Esophagus muscularis mucosa (tissue), 4 donors: ENCODE results near the gene PDCD1. TPM values are rescaled to one million over a fixed set of nuclear protein-coding genes. Genes with fewer than 3 reads are reported as not detected.
A peak's percentile ranks its signal among the peaks of the same experiment; 100 is the strongest.
"Not testable (repeated sequence)": the region's sequence is repeated elsewhere in the genome, so short reads cannot be mapped to it uniquely, and the experiment has no call there.

Experiments
- DNase-seq: peaks from one replicate; pipeline ENCODE4 v3.0.0-alpha.2; 2017; ENCODE audit errors: extremely low spot score
- H3K27ac ChIP-seq, 4 donors: fragments of 200-600 bp; sonication (generic); replicated peaks in 1 of 4; 1 replicate in 3 of 4; 2 replicates in 1 of 4; pipeline ENCODE4 v1.5.1; 2016 to 2019; ENCODE audit warnings: mild to moderate bottlenecking in 1 of 4
- H3K27me3 ChIP-seq, 4 donors: fragments of 200-600 bp; sonication (generic); one replicate each; pipeline versions ENCODE4 v1.5.1 to v1.6.0; 2016 to 2019
- H3K36me3 ChIP-seq, 4 donors: fragments of 200-600 bp; sonication (generic); one replicate each; pipeline ENCODE4 v1.5.1; 2016 to 2019
- H3K4me1 ChIP-seq, 4 donors: fragments of 200-600 bp; sonication (generic); one replicate each; pipeline ENCODE4 v1.5.1; 2016 to 2019
- H3K4me3 ChIP-seq, 4 donors: fragments of 200-600 bp; sonication (generic); 1 replicate in 2 of 4; 2 replicates in 2 of 4; pipeline ENCODE4 v1.5.1; 2016 to 2019; ENCODE audit warnings: mild to moderate bottlenecking in 4 of 4, moderate library complexity in 1 of 4
- H3K9me3 ChIP-seq, 4 donors: fragments of 200-600 bp; sonication (generic); 1 replicate in 3 of 4; 2 replicates in 1 of 4; pipeline ENCODE4 v1.5.1; 2016 to 2019
- EP300 ChIP-seq: sonication (generic); formaldehyde crosslinking; IDR thresholded peaks from one replicate; pipeline ENCODE4 v1.6.1; 2017; ENCODE audit warnings: antibody characterized with exemption
- POLR2A ChIP-seq: fragments of 450-650 bp; IDR thresholded peaks from one replicate; pipeline ENCODE4 v1.6.1; 2017; ENCODE audit warnings: antibody characterized with exemption, moderate library complexity, mild to moderate bottlenecking, low read depth
- POLR2AphosphoS5 ChIP-seq, 2 donors: sonication (generic); formaldehyde crosslinking; IDR thresholded peaks; one replicate each; pipeline ENCODE4 v1.6.1; 2017; ENCODE audit warnings: antibody characterized with exemption in 2 of 2
- WGBS: methylation state at CpG from one replicate; pipeline ENCODE4 v1.1.5; 2018; 5-methylcytosine and 5-hydroxymethylcytosine counted together
- intact Hi-C: fragments of 100-400 bp; cut with DNase I; formaldehyde crosslinking; loops from one replicate; pipeline ENCODE4 v1.15.1; 2023
- total RNA-seq, 4 donors: library from RNA; depleted of rRNA; stranded (reverse); fragments of >200 nt; gene quantifications; one replicate each; pipeline versions ENCODE4 v1.1.0 to v1.2.1, GENCODE V29; 2016
- TF ChIP-seq, protein P1 (sequence below), 3 experiments: fragments of 200-600 bp in 2 of 3; fragments of 450-650 bp in 1 of 3; sonication (generic) in 2 of 3; IDR thresholded peaks; one replicate each; pipeline ENCODE4 v1.5.1; 2017 to 2019; ENCODE audit warnings: antibody characterized with exemption in 3 of 3, mild to moderate bottlenecking in 2 of 3, moderate library complexity in 1 of 3

PDCD1 gene
- total RNA-seq, 4 donors from 2014 or later, result 0.11 to 2.5 (median 1.2) TPM

DNA sequence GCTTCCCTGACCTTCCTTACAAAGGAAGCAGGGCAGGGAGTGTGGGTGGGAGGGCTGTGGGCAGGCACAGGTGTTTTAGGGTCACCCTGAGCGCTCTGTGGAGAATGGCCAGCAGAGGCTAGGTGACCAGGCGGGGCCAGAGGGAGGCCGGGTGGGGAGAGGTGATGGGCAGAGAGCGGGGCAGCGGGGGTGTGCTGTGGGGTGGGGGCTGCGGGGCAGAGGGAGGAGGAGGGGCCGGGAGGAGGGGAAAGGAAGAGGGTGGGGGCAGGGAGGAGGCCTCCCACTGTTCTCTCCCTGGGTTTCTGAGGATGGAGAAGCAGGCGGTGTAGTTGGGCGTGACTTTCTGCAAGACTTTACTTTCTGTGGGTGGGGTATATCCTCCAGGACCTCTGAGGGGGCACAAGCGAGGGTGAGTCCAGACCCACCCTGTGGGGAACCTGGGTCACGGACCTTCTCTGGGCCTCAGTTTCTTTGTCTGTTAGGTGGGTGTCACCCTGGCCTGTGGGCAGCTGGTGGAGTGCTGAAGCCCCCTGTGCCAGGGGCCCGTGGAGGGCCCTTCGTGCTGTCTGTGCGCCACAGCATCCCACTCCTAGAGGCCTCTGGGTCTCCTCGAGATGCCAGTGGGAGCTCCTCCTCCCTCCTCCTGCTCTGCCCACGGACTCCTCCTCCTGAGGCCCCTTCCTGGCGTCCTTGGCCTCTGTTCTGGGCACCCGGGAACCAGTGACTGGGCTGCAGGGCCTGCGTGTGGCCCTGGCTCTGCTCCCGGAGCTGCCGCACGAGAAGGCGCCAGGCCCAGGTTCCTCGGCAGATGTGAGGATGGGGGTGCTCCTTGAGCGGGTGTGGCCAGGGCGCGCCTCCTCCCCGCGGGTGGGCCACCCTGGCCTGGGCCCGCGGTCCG is 56.0 kb downstream of the PDCD1 start:
- Histone ChIP-seq H3K27me3 (peaks cover 0 to 44% (median 15%) of the 10 kb centered on the region in 4 donors), H3K4me3 (peak overlapping the region; percentile 46 to 62 (median 51)), H3K9me3 (no peaks in the 10 kb centered on the region), H3K4me1 (peaks cover 16 to 24% (median 19%) of the 10 kb centered on the region in 4 donors), H3K27ac (no peak overlapping the region), H3K36me3 (no peaks in the 10 kb centered on the region)
- DNase-seq, result no peak
- 62% methylated on average over 22 of the region's 32 CpGs for WGBS
- intact Hi-C loops, result no loop called here
- TF ChIP-seq EP300, result no peak
- no peak for TF ChIP-seq POLR2AphosphoS5 (IDR thresholded peaks at IDR 0.05)
- TF ChIP-seq, protein P1, sequence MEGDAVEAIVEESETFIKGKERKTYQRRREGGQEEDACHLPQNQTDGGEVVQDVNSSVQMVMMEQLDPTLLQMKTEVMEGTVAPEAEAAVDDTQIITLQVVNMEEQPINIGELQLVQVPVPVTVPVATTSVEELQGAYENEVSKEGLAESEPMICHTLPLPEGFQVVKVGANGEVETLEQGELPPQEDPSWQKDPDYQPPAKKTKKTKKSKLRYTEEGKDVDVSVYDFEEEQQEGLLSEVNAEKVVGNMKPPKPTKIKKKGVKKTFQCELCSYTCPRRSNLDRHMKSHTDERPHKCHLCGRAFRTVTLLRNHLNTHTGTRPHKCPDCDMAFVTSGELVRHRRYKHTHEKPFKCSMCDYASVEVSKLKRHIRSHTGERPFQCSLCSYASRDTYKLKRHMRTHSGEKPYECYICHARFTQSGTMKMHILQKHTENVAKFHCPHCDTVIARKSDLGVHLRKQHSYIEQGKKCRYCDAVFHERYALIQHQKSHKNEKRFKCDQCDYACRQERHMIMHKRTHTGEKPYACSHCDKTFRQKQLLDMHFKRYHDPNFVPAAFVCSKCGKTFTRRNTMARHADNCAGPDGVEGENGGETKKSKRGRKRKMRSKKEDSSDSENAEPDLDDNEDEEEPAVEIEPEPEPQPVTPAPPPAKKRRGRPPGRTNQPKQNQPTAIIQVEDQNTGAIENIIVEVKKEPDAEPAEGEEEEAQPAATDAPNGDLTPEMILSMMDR (IDR thresholded peaks at IDR 0.05), result no peak
- no peak for TF ChIP-seq POLR2A

DNA sequence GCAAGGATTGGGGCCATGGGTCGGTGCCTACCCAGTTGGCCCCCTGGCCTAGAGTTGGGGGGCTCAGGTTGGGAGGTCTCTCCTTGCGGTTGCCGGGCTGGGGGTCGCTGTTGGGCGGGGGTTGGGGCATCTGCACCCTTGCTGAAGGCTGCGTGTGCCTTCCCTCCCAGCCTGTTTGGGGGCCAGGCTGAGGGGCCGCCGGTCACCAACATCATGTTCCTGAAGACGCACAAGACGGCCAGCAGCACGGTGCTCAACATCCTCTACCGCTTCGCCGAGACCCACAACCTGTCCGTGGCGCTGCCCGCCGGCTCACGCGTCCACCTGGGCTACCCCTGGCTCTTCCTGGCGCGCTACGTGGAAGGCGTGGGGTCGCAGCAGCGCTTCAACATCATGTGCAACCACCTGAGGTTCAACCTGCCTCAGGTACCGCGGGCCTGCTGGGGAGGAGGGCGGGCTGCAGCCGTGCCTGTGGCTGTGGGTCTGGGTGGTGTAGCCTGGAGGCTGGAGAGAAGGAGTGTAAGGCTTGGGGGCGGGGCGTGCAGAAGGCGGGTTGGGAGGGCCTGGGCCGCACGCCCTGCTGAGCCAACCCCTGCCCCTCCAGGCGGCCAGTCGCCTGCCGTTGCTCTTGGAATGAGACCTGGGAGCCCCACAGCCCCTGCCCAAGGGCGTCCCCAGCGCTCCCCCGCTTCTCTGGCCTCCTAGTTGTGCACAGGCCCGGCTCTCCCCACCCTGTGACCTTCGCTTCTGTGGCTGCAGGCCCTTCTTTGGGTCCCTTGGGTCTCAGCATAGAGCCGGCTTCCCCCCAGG is 56.9 kb downstream of the PDCD1 start:
- 78% methylated on average over 20 of the region's 44 CpGs for WGBS
- Histone ChIP-seq H3K9me3 (no peaks in the 10 kb centered on the region), H3K27me3 (peaks cover 0 to 45% (median 15%) of the 10 kb centered on the region in 4 donors), H3K27ac (no peak overlapping the region), H3K4me3 (no peak overlapping the region), H3K4me1 (peaks cover 16 to 24% (median 19%) of the 10 kb centered on the region in 4 donors), H3K36me3 (no peaks in the 10 kb centered on the region)
- TF ChIP-seq POLR2AphosphoS5 (IDR thresholded peaks at IDR 0.05), result no peak
- no peak for TF ChIP-seq EP300
- no peak for TF ChIP-seq POLR2A
- TF ChIP-seq, protein P1 (IDR thresholded peaks at IDR 0.05), result no peak
- intact Hi-C loops, result no loop called here
- no peak for DNase-seq

DNA sequence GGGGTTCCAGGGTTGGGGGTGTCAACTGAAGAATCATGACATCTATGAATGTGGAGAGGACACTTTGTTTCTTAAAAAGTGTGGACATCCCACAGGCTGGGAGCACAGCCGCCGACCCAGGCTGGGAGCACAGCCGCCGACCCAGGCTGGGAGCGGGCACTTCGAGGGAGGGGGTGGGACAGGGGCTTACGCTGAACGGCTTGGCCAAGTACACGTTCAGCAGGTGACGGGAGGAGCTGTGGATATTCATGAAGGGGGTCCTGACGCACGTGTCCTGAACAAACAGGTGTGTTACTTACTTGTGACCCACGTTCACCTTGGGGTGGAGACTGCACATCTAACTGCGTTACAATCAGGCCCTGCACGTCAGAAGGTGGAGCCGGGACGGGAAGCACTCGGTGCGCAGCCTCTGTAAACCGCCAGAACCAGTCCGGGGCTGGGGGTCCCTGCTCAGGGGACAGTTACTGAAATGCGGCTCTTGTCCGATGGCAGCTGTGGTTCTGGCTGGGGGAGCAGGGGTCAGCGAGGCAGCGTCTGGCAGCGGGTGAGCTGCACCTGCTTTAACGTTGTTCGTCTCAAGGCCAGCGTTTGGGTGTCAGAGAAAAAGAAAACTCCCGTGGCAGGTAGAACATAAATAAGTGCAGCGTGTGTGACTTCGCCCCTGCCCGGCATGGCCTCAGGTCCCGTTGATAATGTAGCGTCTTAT is 58.3 kb downstream of the PDCD1 start:
- H3K27ac ChIP-seq, H3K9me3 ChIP-seq, intact Hi-C loops, H3K4me3 ChIP-seq, H3K36me3 ChIP-seq, DNase-seq: not testable (repeated sequence)
- Histone ChIP-seq H3K4me1 (peaks cover 16 to 24% (median 19%) of the 10 kb centered on the region in 4 donors), H3K27me3 (peaks cover 0 to 52% (median 15%) of the 10 kb centered on the region in 4 donors)
- 80% methylated on average over 14 of the region's 35 CpGs for WGBS

Other genes with a start within 250 kb of the PDCD1 start
- gene THAP4, start 221.7 kb downstream of the PDCD1 start, total RNA-seq, result 10 to 100 TPM; 37.0 to 69.8 (median 49.6) TPM
- 10 to 100 TPM; 39.1 to 76.0 (median 55.3) TPM for gene ATG4B, start 221.2 kb downstream of the PDCD1 start, total RNA-seq
- 10 to 100 TPM in 2 of 4 donors, 1 to 10 TPM in 2; 6.8 to 14.5 (median 10.6) TPM for gene DTYMK, start 172.1 kb downstream of the PDCD1 start, total RNA-seq
- 10 to 100 TPM; 28.1 to 43.8 (median 30.3) TPM for gene ING5, start 156.9 kb downstream of the PDCD1 start, total RNA-seq
- gene D2HGDH, start 124.3 kb downstream of the PDCD1 start, total RNA-seq, result 10 to 100 TPM; 10.9 to 16.3 (median 11.9) TPM
- 1 to 10 TPM in 1 of 4 donors, not detected in 3; 2.7 TPM for gene GAL3ST2, start 82.1 kb downstream of the PDCD1 start, total RNA-seq
- gene NEU4, start 49.7 kb downstream of the PDCD1 start, total RNA-seq, result 1 to 10 TPM in 2 of 4 donors, not detected in 2; 1.5 to 5.4 TPM
- under 1 TPM in 1 of 4 donors, not detected in 3; 0.17 TPM for gene RTP5, start 10.8 kb upstream of the PDCD1 start, total RNA-seq